ENCODE results near the gene PANX1. TPM values are rescaled to one million over a fixed set of nuclear protein-coding genes. Genes with fewer than 3 reads are reported as not detected.

PANX1 gene
- total RNA-seq, 1 donor from 2014 or later = 58.4 TPM

GRCh38 chr11:94184362-94184761 lies 55.7 kb downstream of the PANX1 start:
- no peak for DNase-seq (ENCODE audit: low read depth)

DNA sequence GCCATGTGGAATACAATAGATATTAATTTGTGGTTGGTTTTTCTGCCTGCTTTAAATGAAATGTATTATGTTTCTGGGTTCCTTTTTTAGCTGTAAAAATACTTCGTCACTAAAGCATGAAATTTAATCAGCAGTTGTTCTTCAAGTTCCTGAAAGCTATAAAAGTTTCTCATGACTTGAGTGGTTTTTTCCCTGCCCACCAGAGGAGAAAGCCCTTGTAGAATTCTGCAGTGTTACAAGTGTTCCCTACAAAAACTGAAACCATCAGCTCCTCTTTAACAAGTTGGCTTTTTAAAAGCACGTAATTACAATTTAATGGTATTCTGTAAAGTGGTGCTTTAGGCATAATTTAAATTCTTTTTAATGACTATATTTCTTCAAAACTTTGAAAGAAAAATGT lies 56.2 kb downstream of the PANX1 start:
- no peak for DNase-seq (ENCODE audit: low read depth)

DNA sequence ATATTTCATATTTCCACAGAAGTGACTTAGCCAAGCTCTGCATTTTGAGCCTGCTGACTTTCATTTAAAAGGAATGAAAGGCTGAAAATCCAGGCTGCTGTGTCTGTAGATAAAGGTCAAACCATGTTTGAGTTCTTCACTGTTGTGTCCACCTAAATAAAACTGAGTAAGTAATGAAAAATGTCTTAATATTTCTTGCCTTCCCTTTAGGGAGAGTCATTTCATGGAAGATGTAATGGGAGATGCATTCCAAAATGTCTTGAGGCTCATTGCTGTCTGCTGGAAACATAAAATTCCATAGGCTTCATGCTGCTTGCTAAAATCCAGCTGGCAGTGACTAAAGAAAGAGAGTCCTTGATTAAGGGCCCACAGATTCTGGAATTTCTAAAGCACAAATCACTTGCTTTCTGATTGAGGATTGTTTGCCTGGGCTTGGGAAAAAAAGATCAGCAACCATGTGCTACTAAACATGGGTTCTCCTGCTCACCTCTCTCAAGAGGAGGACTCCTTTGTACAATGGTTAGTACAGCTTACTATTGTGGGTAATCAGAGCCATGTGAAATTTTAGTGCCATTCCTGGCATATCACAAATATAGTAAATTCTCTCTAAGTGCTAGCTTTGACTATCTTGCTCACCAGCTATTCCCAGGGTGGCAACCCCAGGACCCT lies 56.9 kb downstream of the PANX1 start:
- no peak for DNase-seq (ENCODE audit: low read depth)

DNA sequence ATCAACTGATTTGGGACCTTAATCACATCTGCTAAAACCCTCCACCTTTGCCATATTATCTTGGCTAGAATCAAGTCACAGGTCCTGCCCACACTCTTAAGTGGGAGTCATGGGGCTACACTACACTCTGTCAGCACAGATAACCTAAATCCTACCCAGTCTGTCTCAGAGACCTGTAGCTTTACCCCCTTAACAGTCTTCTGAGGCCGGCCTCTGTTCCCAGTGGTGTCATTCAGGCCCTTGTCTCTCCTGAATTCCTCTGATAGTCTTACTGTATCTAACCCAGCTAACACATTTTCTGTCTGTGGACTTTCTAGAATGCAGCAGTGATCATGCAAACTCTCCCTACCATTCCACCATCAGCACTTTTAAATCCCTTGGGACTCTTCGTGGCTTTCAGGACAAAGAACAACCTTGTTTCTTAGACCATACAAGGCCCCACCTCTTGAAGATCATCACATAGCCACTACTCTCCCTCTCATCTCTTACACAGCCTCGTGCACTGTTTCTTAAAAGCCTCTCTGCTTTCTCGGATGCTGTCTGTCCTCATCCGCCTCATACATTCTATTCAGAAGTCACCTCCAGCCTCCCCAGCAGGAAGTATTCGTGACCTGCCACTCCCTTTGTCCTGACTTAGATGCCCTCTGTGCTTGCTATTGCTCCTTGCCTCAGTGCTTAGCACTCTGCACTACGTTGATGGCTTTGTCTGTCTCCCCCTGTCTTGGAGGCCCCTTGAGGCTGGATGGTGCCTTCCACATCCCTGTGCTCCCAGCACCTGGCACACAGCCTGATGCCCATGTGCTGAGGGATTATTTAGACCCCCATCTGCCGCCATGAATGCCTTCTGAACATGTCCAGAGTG lies 57.9 kb downstream of the PANX1 start:
- DNase-seq (ENCODE audit: low read depth) = no peak

- DNase-seq (ENCODE audit: low read depth) = peak; percentile 27
Observed at GRCh38 chr11:94193288-94193687, 64.6 kb downstream of the PANX1 start.

GRCh38 chr11:94194712-94195111 lies 66.1 kb downstream of the PANX1 start:
- no peak for DNase-seq (ENCODE audit: low read depth)

- peak; percentile 66 for DNase-seq (ENCODE audit: low read depth)
Observed at GRCh38 chr11:94196363-94196762, 67.7 kb downstream of the PANX1 start.

DNA sequence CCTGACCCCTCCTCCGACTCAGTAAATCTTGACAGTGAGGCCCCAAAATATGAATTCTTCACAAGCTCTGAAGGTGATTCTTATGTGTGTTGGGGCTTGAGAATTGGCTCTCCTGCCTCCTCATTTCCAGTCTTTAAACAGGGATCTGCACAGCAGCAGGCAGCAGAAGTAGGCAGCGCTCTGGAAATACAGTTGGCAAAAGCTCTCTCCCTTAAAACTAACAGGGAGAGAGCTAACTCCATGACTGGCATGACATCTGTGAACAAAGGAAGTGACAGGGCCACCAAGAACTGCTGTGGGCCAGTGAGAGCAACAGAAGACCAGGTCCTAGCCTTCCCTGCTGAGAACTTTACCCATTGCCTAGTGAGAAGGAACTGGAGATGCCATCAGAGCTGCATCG lies 70.1 kb downstream of the PANX1 start:
- DNase-seq (ENCODE audit: low read depth) = no peak

DNA sequence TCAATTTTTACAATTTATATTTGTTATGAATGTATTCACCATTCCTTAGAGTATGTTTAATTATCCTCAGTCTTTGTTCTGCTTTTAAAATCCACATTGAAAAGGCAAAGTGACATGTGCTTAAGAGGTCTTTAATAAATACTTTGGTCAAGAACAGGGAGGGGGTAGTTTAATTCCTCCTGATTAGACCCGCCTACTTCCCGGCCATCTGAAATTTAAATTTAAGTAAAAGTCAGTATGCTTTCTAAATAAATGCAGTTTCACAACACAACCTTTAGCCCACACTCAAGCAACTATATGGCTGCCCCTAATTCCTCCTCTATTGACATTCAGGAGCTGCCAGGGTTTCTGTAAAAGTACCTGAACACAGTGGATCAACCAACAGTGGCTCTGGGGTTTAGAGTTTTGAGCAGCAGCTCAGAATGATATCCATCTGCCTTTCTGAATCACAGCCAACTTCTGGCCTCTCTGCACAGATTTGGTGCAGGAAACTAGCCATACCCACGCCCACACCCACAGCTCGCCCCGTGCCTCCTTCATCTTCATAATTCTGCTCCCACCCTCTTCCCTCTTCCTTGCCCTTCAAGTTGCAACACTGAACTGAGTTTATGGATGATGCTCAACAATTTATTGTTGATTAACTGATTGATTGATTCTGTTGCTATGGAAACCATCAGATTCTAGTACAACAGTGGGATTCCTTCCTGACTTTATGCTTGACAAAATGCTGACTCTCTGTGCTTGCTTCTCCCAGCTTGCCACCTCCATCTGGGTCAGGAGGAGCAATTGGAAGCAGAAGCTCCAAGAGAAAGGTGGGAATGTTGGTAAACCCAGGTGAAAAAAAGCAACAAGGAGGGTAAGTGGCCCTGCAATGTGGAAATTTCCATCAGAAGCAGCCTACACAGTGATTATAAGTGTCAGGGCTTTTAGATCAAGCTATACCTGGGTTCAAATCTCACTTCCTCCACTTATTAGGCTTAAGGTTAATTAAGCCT lies 70.8 kb downstream of the PANX1 start:
- DNase-seq (ENCODE audit: low read depth) = no peak

DNA sequence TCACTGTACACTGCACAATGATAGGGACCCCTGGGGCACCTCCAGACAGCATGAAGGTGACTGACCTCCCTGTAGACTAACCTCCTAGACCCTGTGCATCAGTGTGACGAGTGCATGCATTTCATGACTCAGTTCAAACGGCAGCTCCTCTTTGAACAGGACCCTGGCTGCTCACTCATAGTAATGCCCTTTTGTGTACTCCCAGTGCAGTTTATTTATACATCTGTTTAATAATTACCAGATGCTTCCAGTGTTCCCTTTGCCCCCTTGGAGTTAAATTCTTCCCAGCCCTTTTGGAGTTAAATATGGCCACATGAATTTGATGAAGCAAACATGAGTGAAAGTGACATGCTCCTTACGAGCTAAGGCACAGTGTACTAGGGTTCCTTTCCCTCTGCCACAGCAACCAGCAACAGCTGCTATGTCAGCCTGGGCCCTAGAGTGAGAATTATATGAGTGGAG lies 72.4 kb downstream of the PANX1 start:
- peak; percentile 66 for DNase-seq (ENCODE audit: low read depth)

DNA sequence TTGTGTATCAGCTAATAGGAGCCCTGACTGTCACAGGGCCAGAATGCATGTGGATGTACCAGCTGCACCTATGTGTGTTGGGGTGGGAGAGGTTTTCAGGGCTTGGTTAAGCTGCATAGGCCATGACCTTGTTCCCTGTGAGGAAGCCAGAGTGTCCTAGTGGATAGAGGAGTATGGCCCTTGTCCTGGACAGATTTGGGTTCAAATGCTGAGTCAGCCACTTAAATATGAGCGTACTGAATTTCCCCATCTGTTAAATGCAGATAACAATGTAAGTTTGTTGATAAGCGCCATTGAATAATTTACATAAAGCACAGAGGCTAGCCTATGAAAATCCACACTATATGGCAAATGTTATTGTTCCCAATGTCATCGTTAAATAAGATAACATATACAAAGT lies 74.4 kb downstream of the PANX1 start:
- no peak for DNase-seq (ENCODE audit: low read depth)

- no peak for DNase-seq (ENCODE audit: low read depth)
Observed at GRCh38 chr11:94211261-94211830, 82.7 kb downstream of the PANX1 start.

GRCh38 chr11:94212898-94213297 lies 84.3 kb downstream of the PANX1 start:
- DNase-seq (ENCODE audit: low read depth) = no peak

GRCh38 chr11:94217705-94218104 lies 89.1 kb downstream of the PANX1 start:
- no peak for DNase-seq (ENCODE audit: low read depth)

- no peak for DNase-seq (ENCODE audit: low read depth)
Observed at GRCh38 chr11:94218372-94218771, 89.7 kb downstream of the PANX1 start.

DNA sequence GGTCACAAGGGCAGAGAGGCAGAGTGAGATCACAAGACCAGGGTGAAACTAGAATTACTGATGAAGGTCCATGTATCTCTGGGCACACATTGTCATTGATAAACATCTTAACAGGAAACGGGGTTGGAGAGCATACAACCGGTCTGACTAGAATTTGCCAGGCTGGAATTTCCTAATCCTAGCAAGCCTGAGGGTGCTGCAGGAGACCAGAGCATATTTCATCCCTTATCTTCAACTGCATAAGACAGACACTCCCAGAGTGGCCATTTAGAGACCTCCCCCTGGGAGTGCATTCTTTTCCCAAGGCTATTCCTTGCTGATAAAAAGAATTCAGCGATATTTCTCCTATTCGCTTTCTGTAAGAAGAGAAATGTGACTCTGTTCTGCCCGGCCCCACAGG lies 91.1 kb downstream of the PANX1 start:
- DNase-seq (ENCODE audit: low read depth) = no peak

GRCh38 chr11:94224078-94224477 lies 95.4 kb downstream of the PANX1 start:
- DNase-seq (ENCODE audit: low read depth) = peak; percentile 34
